T-helper 22 cell (primary cell): Measurements from ENCODE around the gene MEGF6.

ENCODE experiments used
- DNase-seq: peaks from one replicate; pipeline ENCODE4 v3.0.0-alpha.2; 2020; ENCODE audit warnings: low read depth

Gene MEGF6

GRCh38 chr1:3521426-3521825, 89.9 kb downstream of the MEGF6 start:
- no peak for DNase-seq

GRCh38 chr1:3520419-3521378, 90.6 kb downstream of the MEGF6 start:
- DNase-seq, result no peak

GRCh38 chr1:3519301-3519885, 91.9 kb downstream of the MEGF6 start:
- DNase-seq, result no peak

- no peak for DNase-seq
Measured at GRCh38 chr1:3518756-3519155, 92.6 kb downstream of the MEGF6 start.

GRCh38 chr1:3518256-3518655, 93.1 kb downstream of the MEGF6 start:
- DNase-seq, result no peak

- DNase-seq, result no peak
Measured at GRCh38 chr1:3516911-3517675, 94.2 kb downstream of the MEGF6 start.

GRCh38 chr1:3516481-3516869, 94.8 kb downstream of the MEGF6 start:
- no peak for DNase-seq

- DNase-seq, result no peak
Measured at GRCh38 chr1:3515774-3516480, 95.4 kb downstream of the MEGF6 start.

GRCh38 chr1:3515272-3515671, 96.0 kb downstream of the MEGF6 start:
- DNase-seq, result no peak

GRCh38 chr1:3514404-3514803, 96.9 kb downstream of the MEGF6 start:
- DNase-seq, result no peak

GRCh38 chr1:3511856-3512255, 99.5 kb downstream of the MEGF6 start:
- DNase-seq, result no peak

- DNase-seq, result no peak
Measured at GRCh38 chr1:3511306-3511705, 100.0 kb downstream of the MEGF6 start.

- no peak for DNase-seq
Measured at GRCh38 chr1:3510956-3511250, 100.4 kb downstream of the MEGF6 start.

GRCh38 chr1:3510136-3510955, 101.0 kb downstream of the MEGF6 start:
- no peak for DNase-seq

- DNase-seq, result no peak
Measured at GRCh38 chr1:3509721-3510120, 101.6 kb downstream of the MEGF6 start.

- no peak for DNase-seq
Measured at GRCh38 chr1:3508757-3509415, 102.4 kb downstream of the MEGF6 start.

GRCh38 chr1:3507636-3508275, 103.6 kb downstream of the MEGF6 start:
- no peak for DNase-seq

GRCh38 chr1:3506943-3507342, 104.4 kb downstream of the MEGF6 start:
- DNase-seq, result no peak

GRCh38 chr1:3506041-3506440, 105.3 kb downstream of the MEGF6 start:
- DNase-seq, result no peak

- DNase-seq, result no peak
Measured at GRCh38 chr1:3505161-3505560, 106.1 kb downstream of the MEGF6 start.

- DNase-seq, result no peak
Measured at GRCh38 chr1:3504822-3505153, 106.5 kb downstream of the MEGF6 start.
